ENCODE results near the gene FGF14. TPM values are rescaled to one million over a fixed set of nuclear protein-coding genes. Genes with fewer than 3 reads are reported as not detected.

Gene FGF14
- total and polyA plus RNA-seq, 2 of the 4 experiments (the other 2 are of a cell fraction): under 0.01 TPM; not detected in 1

DNA sequence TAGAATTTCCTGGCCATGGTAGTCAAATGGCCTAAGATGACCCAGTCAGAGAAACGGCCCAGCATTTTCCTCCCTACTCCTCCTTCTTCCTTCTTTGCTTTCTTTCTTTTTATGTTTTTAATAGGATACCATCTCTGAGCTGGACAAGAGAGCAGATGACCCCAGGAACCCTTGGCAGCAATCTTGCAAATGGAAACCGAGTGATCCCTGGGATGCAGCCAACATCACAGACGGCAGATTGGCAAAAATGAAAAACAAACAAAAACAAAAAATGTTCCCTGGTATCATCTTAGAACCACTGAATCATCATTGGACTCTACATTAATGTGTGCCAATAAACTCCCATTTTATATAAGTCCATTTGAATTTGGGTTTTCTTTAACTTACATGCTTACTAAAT, 424.4 kb downstream of the FGF14 start:
- Histone ChIP-seq H3K18ac (ENCODE audit: low read depth, low read length) (no peak overlapping the region), H3K27ac (ENCODE audit: insufficient read depth, low read length) (no peak overlapping the region), H3K14ac (replicated peaks; ENCODE audit: low read depth, low read length) (no peak overlapping the region), H3K4me2 (ENCODE audit: low read depth, low read length) (no peak overlapping the region), H3K9me3 (ENCODE audit: control insufficient read depth, insufficient read depth, low read length) (no peaks in the 10 kb centered on the region), H2BK5ac (ENCODE audit: low read depth, low read length, poor library complexity, severe bottlenecking) (no peak overlapping the region), H3K9me1 (ENCODE audit: insufficient read depth, low read length) (no peaks in the 10 kb centered on the region), H3K9ac (ENCODE audit: low read depth, low read length) (no peak overlapping the region), H3K4me3 (ENCODE audit: insufficient read depth, low read depth, low read length) (no peak overlapping the region), H4K8ac (ENCODE audit: low read depth in 2 of 2, low read length in 2 of 2) (no peak overlapping the region), H4K91ac (ENCODE audit: insufficient read depth, low read depth, low read length) (no peak overlapping the region), H4K5ac (ENCODE audit: low read depth, low read length) (no peak overlapping the region), H2AFZ (replicated peaks; ENCODE audit: low read length, poor library complexity) (no peak overlapping the region), H2BK20ac (ENCODE audit: low read depth, low read length) (no peak overlapping the region), H3K23ac (ENCODE audit: low read depth, low read length) (no peak overlapping the region), H3K56ac (ENCODE audit: extremely low read depth, insufficient read depth, low read length) (no peak overlapping the region), H2AK5ac (ENCODE audit: low read depth, low read length) (no peak overlapping the region), H3K79me1 (ENCODE audit: low read depth in 1 of 2, low read length in 2 of 2) (no peaks in the 10 kb centered on the region), H2AK9ac (replicated peaks; ENCODE audit: low read depth, low read length, poor library complexity) (no peak overlapping the region), H2BK15ac (ENCODE audit: low read depth, low read length) (no peak overlapping the region), H3K27me3 (ENCODE audit: control insufficient read depth, insufficient read depth, low read length) (no peaks in the 10 kb centered on the region), H2BK120ac (ENCODE audit: low read depth, low read length) (no peak overlapping the region), H4K20me1 (ENCODE audit: insufficient read depth, low read length) (no peaks in the 10 kb centered on the region), H3K4me1 (ENCODE audit: control insufficient read depth, insufficient read depth, low read length) (no peaks in the 10 kb centered on the region), H3K4ac (ENCODE audit: low read depth, low read length) (no peak overlapping the region), H3K36me3 (ENCODE audit: control insufficient read depth, insufficient read depth, low read length) (no peaks in the 10 kb centered on the region)
- ChIA-PET CTCF (no interaction called here), POLR2A (ENCODE audit: unreplicated experiment) (no interaction called here)
- DNase-seq (no peak), ATAC-seq (ENCODE audit: low read depth) (no peak)
- WGBS, 2 experiments (ENCODE audit: extremely low coverage in 2 of 2, insufficient read length in 1 of 2): 20% methylated on average over 1 of the region's 3 CpGs; no CpG with 5 or more reads in 1 of the 2 experiments
- no TSS peak for BruUV-seq (replicated peaks)
- TF ChIP-seq FOS (IDR thresholded peaks at IDR 0.05; ENCODE audit: low read depth, low read length) (no peak), MXI1 (IDR thresholded peaks at IDR 0.05; ENCODE audit: borderline replicate concordance, low read depth, low read length) (no peak), ELK1 (IDR thresholded peaks at IDR 0.05; ENCODE audit: borderline replicate concordance, low read depth, low read length) (no peak), RAD21 (IDR thresholded peaks at IDR 0.05; ENCODE audit: low read length) (no peak), RFX5 (IDR thresholded peaks at IDR 0.05; ENCODE audit: low read depth, low read length) (no peak), MAFK (IDR thresholded peaks at IDR 0.05; ENCODE audit: low read depth, low read length) (no peak), POLR2A (IDR thresholded peaks at IDR 0.05; ENCODE audit: low read depth, low read length) (no peak), BHLHE40 (IDR thresholded peaks at IDR 0.05; ENCODE audit: low read depth, low read length) (no peak)
- TF ChIP-seq, protein P1, sequence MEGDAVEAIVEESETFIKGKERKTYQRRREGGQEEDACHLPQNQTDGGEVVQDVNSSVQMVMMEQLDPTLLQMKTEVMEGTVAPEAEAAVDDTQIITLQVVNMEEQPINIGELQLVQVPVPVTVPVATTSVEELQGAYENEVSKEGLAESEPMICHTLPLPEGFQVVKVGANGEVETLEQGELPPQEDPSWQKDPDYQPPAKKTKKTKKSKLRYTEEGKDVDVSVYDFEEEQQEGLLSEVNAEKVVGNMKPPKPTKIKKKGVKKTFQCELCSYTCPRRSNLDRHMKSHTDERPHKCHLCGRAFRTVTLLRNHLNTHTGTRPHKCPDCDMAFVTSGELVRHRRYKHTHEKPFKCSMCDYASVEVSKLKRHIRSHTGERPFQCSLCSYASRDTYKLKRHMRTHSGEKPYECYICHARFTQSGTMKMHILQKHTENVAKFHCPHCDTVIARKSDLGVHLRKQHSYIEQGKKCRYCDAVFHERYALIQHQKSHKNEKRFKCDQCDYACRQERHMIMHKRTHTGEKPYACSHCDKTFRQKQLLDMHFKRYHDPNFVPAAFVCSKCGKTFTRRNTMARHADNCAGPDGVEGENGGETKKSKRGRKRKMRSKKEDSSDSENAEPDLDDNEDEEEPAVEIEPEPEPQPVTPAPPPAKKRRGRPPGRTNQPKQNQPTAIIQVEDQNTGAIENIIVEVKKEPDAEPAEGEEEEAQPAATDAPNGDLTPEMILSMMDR (conservative IDR thresholded peaks at IDR 0.05; ENCODE audit: low read depth, low read length): no peak
- in situ Hi-C loops (cut with MboI; ENCODE audit: low sequenced_read_pairs) (no loop called here), intact Hi-C loops (cut with micrococcal nuclease) (no loop called here), dilution Hi-C loops (cut with HindIII; ENCODE audit: low sequenced_read_pairs, unreplicated experiment) (no loop called here)

All from IMR-90 (cell line).